ENCODE results near the gene MGAT3. TPM values are rescaled to one million over a fixed set of nuclear protein-coding genes. Genes with fewer than 3 reads are reported as not detected.
A peak's percentile ranks its signal among the peaks of the same experiment; 100 is the strongest.

Gene MGAT3
- total and polyA plus RNA-seq, 2 of the 13 experiments (the other 11 are each of a cell fraction or from before 2014, with no cell fraction given), result 0.11 to 0.15 TPM

DNA sequence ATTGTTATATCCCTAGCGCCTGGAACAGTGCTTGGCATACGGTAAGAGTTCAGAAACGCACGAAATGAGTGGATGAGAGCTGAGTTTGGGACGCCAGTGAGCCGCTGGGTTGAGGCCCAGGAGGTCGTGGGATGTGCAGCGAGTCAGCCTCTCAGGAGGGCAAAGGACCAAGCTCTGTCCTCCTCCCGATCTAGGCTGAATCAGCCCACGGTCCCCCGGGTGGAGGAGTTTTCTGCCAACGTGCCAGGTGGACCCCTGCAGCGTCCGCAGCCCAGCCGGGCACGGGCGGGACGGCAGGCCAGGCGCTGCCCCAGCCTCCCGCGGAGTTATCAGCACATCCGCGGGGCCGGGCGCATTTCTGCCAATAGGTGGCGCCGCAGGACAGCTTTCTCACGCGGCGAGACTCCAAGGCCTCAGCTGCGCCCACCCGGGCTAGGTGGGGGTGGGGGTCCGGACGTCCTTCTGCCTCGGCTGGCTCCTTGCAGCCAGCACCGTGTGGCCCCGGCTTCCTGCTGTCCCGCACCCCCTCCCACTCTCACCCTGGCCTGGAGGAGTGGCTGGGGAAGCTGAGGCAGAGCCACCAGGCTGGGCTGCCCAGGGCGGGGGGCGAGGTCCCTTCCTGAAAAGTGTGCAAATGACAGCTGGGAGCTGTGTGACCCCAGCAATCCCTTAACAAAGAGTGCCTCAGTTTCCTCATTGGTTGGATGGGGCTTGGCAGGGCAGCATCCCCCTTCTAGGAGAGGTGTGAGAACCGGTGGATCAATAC, 78.0 kb downstream of the MGAT3 start (continued):
- no peak for TF ChIP-seq MATR3 (CRISPR knock-in tag; IDR thresholded peaks at IDR 0.05)
- TF ChIP-seq KDM2A (CRISPR knock-in tag; IDR thresholded peaks at IDR 0.05; ENCODE audit: borderline replicate concordance, low read depth), result peak; percentile 85
- peak; percentile 32; the same call in 1 of the 2 replicates for TF ChIP-seq ZSCAN31 (CRISPR knock-in tag; IDR thresholded peaks at IDR 0.05; ENCODE audit: low read depth)
- TF ChIP-seq MEIS1 (CRISPR knock-in tag; IDR thresholded peaks at IDR 0.05; ENCODE audit: borderline replicate concordance), result peak; percentile 53; the same call in 1 of the 2 replicates
- no peak for TF ChIP-seq SETDB1 (CRISPR knock-in tag; IDR thresholded peaks at IDR 0.05; ENCODE audit: borderline replicate concordance)
- TF ChIP-seq, protein P1, sequence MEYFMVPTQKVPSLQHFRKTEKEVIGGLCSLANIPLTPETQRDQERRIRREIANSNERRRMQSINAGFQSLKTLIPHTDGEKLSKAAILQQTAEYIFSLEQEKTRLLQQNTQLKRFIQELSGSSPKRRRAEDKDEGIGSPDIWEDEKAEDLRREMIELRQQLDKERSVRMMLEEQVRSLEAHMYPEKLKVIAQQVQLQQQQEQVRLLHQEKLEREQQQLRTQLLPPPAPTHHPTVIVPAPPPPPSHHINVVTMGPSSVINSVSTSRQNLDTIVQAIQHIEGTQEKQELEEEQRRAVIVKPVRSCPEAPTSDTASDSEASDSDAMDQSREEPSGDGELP (IDR thresholded peaks at IDR 0.05; ENCODE audit: borderline replicate concordance, low read depth), result peak; percentile 54; the same call in 1 of the 2 replicates
- TF ChIP-seq, protein P2, sequence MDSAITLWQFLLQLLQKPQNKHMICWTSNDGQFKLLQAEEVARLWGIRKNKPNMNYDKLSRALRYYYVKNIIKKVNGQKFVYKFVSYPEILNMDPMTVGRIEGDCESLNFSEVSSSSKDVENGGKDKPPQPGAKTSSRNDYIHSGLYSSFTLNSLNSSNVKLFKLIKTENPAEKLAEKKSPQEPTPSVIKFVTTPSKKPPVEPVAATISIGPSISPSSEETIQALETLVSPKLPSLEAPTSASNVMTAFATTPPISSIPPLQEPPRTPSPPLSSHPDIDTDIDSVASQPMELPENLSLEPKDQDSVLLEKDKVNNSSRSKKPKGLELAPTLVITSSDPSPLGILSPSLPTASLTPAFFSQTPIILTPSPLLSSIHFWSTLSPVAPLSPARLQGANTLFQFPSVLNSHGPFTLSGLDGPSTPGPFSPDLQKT (CRISPR knock-in tag; IDR thresholded peaks at IDR 0.05; ENCODE audit: borderline replicate concordance), result no peak
- TF ChIP-seq SMARCC2 (IDR thresholded peaks at IDR 0.05), result no peak
- TF ChIP-seq IRF2 (CRISPR knock-in tag; IDR thresholded peaks at IDR 0.05), result peak; percentile 61; the same call in 1 of the 2 replicates
- TF ChIP-seq RXRA (CRISPR knock-in tag; IDR thresholded peaks at IDR 0.05), result 0 out of 2 replicates have a peak, but pooled peaks have one; percentile 30
- peak; percentile 52 for TF ChIP-seq HNRNPLL (IDR thresholded peaks at IDR 0.05; ENCODE audit: low read depth, low read length, poor library complexity, severe bottlenecking)
- no peak for TF ChIP-seq SIN3B (IDR thresholded peaks at IDR 0.05; ENCODE audit: low read length)
- peak; percentile 31; the same call in 1 of the 2 replicates for TF ChIP-seq SALL1 (CRISPR knock-in tag; IDR thresholded peaks at IDR 0.05)
- no peak for TF ChIP-seq CEBPG (CRISPR knock-in tag; IDR thresholded peaks at IDR 0.05)
- peak; percentile 56 for TF ChIP-seq RBFOX2 (IDR thresholded peaks at IDR 0.05; ENCODE audit: low read depth, low read length)
- TF ChIP-seq, protein P3, sequence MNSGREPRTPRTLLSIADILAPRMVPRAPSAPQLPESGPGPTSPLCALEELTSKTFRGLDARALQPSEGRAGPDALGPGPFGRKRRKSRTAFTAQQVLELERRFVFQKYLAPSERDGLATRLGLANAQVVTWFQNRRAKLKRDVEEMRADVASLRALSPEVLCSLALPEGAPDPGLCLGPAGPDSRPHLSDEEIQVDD (CRISPR knock-in tag; IDR thresholded peaks at IDR 0.05; ENCODE audit: borderline replicate concordance), result peak; percentile 67
- no peak for TF ChIP-seq SRSF4 (IDR thresholded peaks at IDR 0.05; ENCODE audit: low read depth, low read length, poor library complexity, severe bottlenecking)
- peak; percentile 89 for TF ChIP-seq STAG1 (CRISPR knock-in tag; IDR thresholded peaks at IDR 0.05)
- TF ChIP-seq RAD21 (CRISPR knock-in tag; IDR thresholded peaks at IDR 0.05), result peak; percentile 95
- TF ChIP-seq, protein P4, sequence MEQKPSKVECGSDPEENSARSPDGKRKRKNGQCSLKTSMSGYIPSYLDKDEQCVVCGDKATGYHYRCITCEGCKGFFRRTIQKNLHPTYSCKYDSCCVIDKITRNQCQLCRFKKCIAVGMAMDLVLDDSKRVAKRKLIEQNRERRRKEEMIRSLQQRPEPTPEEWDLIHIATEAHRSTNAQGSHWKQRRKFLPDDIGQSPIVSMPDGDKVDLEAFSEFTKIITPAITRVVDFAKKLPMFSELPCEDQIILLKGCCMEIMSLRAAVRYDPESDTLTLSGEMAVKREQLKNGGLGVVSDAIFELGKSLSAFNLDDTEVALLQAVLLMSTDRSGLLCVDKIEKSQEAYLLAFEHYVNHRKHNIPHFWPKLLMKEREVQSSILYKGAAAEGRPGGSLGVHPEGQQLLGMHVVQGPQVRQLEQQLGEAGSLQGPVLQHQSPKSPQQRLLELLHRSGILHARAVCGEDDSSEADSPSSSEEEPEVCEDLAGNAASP (CRISPR knock-in tag; IDR thresholded peaks at IDR 0.05; ENCODE audit: borderline replicate concordance), result 0 out of 2 replicates have a peak, but pooled peaks have one; percentile 18
- TF ChIP-seq ZMAT3 (CRISPR knock-in tag; conservative IDR thresholded peaks at IDR 0.05), result no peak; the same call in 1 of the 2 replicates
- TF ChIP-seq, protein P5, sequence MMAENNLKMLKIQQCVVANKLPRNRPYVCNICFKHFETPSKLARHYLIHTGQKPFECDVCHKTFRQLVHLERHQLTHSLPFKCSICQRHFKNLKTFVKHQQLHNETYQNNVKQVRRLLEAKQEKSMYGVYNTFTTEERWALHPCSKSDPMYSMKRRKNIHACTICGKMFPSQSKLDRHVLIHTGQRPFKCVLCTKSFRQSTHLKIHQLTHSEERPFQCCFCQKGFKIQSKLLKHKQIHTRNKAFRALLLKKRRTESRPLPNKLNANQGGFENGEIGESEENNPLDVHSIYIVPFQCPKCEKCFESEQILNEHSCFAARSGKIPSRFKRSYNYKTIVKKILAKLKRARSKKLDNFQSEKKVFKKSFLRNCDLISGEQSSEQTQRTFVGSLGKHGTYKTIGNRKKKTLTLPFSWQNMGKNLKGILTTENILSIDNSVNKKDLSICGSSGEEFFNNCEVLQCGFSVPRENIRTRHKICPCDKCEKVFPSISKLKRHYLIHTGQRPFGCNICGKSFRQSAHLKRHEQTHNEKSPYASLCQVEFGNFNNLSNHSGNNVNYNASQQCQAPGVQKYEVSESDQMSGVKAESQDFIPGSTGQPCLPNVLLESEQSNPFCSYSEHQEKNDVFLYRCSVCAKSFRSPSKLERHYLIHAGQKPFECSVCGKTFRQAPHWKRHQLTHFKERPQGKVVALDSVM (CRISPR knock-in tag; IDR thresholded peaks at IDR 0.05), result peak; percentile 72; the same call in 1 of the 2 replicates
- TF ChIP-seq, protein P6, sequence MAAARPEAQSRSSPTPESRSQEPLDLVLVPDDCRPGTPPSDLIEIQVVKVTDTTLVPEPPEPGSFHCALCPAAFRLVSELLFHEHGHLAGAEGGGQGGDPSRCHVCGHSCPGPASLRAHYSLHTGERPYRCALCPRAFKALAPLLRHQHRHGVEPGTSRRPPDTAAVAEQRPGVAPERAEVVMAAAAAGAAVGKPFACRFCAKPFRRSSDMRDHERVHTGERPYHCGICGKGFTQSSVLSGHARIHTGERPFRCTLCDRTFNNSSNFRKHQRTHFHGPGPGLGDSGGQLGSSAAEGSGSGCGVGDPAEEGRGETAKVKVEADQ (CRISPR knock-in tag; IDR thresholded peaks at IDR 0.05; ENCODE audit: borderline replicate concordance), result no peak
